Glomerular visceral epithelial cell (primary cell): Measurements from ENCODE around the gene KLHL10.
"Not testable (repeated sequence)": the region's sequence is repeated elsewhere in the genome, so short reads cannot be mapped to it uniquely, and the experiment has no call there.

Experiments used
- DNase-seq: peaks from one replicate; pipeline ENCODE4 v3.0.0-alpha.2; 2016; ENCODE audit errors: extremely low spot score

KLHL10 gene

DNA sequence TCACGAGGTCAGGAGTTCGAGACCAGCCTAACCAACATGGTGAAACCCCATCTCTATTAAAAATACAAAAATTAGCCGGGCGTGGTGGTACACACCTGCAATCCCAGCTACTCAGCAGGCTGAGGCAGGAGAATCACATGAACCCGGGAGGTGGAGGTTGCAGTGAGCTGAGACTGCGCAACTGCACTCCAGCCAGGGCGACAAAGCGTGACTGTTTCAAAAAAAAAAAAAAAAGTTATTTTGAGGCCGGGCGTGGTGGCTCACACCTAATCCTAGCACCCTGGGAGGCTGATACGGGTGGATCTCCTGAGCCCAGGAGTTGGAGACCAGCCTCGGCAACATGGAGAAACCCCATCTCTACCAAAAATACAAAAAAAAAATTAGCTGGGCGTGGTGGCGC is 13.8 kb downstream of the KLHL10 start:
- DNase-seq: not testable (repeated sequence)

DNA sequence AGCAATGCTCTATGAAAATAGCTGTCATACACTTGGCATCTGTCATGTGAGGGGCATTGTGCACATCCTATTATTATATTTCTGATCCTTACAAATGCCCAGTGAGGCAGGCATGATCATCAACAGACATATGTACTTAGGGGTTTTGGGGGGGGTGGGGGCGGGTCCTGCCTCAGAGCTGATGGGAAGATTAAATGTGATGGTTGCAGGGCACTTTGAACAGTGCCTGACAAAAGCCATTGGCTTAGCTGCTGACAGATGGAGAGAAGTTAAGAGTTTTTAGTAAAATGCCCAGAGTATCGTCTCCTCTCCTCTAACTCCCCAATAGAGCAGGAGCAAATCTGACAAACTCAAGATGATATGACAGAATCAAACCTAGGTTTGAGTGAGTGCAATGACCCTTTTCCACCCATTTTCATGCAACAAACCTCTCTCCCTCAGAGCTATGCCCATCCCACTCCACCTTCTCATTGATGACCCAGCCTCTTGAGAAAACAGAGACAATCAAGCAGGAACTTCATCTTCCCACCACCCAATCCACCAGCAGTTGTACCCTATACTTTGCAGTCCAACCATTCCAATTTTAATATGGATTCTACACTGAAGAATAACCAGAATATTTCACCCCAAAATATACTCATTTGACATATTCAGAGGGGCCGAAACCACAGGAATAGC is 22.8 kb downstream of the KLHL10 start:
- DNase-seq: no peak

DNA sequence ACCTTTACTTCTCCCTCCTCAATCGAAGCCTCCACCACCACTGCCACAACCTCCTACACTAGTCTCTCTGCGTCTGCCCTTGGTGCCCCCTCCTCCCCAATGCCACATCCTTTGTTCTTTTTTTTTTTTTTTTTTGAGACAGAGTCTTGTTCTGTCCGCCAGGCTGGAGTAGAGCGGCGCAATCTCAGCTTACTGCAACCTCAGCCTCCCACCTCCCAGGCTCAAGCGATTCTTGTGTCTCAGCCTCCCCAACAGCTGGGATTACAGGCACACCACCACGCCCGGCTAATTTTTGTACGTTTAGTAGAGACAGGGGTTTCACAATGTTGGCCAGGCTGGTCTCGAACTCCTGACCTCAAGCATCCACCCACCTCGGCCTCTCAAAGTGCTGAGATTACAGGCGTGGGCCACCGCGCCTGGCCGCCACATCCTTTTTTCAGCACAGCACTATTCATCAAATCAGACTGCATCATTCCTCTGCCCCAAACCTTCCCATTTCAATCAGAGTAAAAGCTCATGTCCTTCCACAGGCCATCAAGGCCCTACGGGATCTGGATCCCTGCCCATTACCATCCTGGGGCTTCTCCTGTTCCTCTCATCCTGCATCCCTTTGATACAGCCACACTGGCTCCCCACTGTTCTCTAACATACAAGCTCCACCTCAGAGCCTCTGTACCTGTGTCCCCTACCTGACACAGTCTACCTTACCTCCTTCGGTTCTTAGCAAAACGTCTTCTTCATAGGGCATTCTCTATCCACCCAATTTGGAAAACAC is 25.6 kb downstream of the KLHL10 start:
- DNase-seq: no peak

DNA sequence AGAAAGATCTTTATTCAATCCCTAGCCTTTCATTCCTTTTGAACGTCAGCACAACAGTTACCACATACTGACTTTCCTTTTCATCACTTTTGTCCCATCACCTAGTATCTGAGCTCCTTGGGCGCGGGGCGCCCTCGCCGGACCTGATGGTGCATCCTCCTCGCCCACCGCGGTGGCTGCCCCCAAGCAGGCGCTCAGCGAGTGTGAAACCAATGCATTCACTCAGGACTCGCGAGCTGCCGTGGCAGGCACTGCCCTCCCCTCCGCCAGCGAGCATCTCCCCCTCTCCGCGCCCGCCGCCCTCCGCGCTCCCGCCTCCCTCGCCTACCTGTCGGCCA is 26.8 kb downstream of the KLHL10 start:
- DNase-seq: no peak

DNA sequence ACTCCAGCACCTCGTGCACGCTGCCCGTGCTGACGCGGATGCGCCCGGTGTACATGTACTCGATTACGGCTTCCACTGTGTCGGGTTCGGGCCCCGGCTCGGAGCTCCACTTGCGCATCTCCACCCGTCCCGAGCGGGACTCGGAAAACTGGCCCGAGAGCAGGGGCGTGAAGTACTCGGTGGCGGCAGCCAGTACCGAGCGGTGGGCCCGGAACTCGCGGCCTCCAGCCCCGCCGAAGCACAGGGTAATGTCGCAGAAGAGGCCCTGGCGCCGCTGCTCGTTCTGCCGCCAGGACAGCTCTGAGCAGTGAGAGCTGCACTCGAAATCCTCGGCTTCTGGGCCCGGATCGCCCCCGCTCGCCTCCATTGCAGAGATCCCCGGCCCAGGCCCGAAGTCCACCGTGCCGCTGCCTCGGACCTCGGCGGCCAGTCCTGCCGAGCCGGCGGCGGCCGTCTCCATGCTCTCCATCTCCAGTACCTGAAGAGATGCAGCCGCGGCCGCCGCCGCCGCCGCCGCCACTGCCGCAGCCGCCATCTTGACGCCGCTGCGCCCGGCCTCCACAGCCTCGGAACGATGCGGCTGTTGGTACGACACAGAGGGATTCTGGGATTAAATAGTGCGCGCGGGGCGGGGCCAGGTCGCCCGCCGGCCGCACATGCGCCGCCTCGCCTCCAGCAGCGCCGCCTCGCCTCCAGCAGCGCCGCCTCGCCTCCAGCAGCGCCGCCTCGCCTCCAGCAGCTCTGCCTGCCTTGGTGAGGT is 27.4 kb downstream of the KLHL10 start, which contains the start of gene KLHL11:
Gene KLHL11 (minus strand): TSS at position 588 of the 760 bp plus-strand sequence. CDS start 53 bp downstream, at position 535.
- peak; percentile 90 for DNase-seq

DNA sequence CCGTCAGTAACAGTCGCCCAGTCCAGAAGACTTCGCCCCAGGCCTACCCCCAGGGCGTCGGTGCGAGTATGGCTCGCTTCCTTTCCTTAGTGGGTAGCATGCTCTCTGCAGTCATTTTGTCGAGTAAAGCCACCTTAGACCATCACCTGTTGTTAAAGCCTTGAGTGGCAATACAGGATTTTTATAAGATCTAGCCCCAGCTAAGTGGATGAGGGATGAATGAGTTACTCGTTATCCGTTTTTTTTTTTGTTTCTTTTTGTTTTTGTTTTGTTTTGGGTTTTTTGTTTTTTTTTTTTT is 27.9 kb downstream of the KLHL10 start:
- DNase-seq: no peak

DNA sequence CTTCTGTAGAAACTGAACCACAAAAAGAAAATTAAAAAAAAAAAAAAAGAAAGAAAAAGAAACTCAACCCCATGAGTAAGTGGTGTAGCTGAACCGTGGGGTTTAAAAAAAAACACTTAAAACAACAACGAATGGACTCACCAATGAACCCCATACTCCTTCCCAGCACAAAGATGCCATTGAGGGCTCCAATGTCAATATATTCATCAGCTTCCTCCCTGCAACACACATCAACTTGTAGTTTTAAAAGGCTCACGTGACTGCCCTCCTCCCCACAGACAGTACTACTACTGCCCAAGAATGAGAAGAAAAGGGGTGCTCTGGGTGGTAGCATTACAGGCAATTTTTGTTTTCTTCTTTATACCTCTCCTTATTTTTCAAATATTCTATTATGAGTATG is 30.9 kb downstream of the KLHL10 start:
- DNase-seq: no peak

DNA sequence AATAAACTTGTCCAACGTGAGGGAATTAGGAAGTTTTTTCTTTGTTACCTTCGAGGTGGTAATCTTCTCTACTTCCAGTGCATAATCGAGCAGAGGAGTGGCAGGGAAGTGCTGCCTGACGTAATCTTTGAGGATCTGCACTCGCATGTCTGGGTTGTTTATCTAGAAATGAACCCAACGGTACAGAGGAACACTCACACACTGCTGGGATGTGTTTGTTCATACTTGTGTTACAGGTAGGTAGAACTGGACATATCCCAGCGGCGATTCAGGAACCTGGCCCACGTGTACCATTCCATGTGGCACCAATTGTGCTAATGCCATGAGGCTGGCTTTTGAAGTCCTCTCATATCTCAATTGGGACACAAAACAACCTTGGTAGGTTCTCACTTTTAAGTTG is 31.8 kb downstream of the KLHL10 start:
- no peak for DNase-seq

DNA sequence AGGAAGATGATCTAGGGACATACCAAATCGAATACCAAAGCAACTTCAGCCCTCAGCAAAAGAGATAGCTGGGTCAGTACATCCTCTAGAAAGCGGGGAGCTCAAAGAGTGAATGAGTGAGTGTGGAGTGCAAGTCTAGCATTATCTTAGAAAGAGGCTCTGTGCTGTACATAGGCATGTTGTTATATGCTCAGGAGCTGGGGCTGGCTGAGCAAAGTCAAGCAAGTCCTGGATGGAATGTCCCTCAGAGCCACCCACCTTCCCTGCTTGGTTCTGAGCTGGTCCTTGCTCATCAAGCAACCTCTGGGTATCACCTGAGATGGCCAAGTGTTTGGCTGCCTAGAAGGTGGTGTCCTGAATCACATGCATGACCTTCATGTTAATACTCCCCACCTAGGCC is 32.5 kb downstream of the KLHL10 start:
- DNase-seq: no peak

DNA sequence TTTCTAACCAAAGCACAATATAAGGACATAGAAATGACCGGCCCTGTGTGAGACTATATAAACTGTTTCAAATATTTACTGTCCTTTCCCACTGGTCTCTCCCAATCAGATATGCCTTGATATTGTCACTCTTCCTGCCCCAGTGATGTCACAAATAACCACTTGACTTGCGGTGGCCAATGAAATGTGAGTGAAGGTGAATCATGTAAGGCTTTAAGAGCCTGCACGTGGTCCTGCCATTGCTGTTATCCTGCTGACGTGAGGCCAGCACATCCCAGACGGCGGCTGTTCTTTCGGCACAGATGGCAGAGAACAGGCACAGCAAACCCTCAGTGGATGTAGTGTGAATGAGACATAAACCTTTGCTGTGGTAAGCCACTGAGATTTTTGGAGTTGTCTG is 33.0 kb downstream of the KLHL10 start:
- DNase-seq: no peak

DNA sequence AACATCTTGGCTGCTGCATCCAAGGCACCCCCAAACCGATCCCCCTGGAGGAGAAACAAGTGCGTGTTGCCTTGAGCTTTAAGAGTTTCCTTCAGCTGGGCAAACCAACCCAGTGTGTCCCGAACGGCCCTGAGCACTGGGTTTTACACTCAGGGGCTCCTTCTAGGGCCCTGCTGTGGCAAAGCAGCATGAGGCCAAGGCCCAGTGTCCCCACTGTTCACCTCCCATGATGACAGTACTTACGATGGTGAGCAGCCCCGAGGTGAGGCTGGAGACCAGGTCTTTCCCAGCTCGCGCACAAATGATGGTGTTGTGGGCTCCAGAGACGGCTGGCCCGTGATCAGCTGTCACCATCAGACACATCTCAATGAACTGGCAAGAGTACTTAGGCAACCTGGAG is 34.2 kb downstream of the KLHL10 start:
- DNase-seq: no peak

DNA sequence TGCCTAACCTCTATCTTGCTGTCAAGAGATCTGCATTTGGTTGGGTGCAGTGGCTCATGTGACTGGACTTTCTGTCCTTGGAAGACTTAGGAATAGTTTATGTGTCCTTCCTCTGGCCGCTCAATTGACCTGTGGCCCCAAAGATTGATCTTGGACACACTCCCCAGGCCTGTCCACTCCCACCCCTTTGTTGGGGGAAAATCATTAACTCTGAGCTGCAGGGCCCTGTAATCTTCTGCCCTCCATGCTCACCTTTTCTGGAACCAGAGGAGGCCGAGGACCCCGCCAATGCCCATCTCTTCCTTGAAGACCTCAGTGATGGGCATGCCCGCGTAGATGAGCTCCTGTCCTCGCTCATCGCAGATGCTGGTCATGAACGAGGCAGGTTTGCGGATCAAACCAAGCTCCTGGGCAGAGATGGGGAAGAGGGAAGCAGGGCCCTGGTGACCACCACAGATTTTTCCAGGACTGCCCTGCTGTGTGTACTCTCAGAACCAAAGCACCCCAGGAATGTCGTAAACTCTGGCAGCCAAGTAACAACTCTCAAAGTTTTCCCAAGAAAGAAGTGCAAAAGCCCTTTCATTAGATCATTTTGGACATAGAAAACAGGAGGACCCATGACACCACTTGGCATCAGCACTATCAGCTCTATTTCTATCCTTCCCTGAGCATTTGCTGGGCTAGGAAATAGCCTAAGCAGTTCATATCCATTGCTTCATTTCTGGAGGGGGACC is 36.1 kb downstream of the KLHL10 start:
- DNase-seq: no peak

DNA sequence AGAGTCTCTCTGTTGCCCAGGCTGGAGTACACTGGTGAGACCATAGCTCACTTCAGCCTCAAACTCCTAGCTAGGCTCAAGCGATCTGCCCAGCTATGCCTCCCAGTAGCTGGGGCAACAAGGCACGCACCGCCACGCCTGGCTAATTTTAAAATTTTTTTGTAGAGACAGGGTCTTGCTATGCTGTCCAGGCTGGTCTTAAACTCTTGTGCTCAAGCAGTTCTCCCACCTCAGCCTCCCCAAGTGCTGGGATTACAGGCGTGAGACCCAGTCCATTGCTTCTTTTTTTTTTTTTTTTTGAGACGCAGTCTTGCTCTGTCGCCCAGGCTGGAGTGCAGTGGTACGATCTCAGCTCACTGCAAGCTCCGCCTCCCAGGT is 36.7 kb downstream of the KLHL10 start:
- not testable (repeated sequence) for DNase-seq

DNA sequence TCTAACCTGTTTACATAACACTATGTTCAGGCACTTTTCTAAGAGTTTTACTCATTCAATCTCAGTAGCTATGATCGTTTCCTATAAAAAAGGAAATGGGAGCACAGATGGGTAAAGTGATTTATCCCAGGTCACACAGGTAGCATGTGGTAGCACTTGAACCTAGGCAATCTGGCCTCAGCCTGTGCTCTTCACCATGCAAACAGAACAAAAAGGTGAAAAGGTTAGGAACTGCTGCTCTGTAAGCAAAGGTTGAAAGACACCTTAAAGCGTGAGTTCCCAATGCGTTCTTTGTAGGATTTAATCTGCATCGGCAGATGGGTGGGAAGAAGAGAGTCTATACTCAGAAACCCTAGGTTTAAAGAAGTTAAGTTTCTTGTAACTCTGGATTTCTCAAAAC is 42.5 kb downstream of the KLHL10 start:
- DNase-seq: no peak

DNA sequence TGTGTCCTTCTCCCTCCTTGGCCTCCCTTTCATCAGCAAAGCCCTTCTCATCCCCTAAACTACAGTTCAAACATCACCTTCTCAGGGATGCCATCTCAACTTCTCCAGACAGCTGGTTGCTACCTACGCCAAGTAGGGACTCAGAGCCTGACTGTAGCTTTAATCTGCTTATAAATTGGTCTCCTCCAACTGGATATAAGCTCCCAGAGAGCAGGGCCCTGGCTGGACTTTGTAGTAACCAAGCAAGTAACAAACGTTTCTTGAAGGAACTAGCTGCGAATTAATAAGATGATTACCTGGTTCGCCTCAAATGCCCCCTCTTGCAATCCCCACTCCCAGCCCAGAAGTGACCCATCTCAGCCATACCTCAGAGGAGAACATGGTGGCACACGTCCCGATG is 45.1 kb downstream of the KLHL10 start:
- DNase-seq: no peak

DNA sequence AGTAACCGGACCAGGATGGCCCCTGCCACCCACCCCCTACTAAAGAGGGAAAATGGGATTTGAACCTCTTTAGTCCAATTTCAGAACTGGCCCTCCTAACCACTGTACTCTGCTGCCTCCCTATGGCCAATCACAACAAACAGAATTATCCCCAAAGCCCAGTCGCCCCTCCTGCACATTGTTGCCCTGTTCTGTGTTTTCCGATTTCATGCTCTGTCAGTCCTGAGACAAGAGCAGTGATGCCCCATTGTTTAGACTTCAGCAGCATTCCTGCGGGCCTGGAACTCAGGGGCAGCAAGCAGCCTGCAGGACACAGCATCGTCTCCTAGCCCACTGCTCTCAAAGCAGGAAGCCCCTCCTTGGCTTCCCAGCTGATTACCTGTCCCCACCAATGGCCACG is 48.1 kb downstream of the KLHL10 start:
- DNase-seq: no peak

DNA sequence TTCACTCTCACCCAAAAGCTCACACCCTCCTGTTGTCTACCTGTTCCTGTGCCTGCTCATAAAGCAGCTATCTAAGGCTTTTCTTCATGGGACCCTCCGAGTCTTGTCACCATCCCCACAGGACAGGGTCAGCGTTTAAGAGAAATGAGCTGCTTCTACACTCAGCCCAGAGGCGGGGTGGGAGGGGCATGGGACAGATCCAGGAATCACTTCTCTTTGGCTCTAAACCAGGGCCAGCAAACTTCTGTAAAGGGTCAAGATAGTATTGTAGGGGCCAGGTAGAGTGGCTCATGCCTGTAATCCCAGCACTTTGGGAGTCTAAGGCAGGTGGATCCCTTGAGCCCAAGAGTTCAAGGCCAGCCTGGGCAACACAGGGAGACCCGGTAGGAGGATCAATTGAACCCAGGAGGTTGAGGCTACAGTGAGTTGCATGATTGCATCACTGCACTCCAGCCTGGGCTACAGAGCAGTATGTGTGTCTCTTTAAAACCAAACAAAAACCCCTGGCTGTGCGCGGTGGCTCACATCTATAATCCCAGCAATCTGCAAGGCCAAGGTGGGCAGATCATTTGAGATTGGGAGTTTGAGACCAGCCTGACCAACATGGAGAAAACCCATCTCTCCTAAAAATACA is 50.8 kb downstream of the KLHL10 start:
- no peak for DNase-seq

DNA sequence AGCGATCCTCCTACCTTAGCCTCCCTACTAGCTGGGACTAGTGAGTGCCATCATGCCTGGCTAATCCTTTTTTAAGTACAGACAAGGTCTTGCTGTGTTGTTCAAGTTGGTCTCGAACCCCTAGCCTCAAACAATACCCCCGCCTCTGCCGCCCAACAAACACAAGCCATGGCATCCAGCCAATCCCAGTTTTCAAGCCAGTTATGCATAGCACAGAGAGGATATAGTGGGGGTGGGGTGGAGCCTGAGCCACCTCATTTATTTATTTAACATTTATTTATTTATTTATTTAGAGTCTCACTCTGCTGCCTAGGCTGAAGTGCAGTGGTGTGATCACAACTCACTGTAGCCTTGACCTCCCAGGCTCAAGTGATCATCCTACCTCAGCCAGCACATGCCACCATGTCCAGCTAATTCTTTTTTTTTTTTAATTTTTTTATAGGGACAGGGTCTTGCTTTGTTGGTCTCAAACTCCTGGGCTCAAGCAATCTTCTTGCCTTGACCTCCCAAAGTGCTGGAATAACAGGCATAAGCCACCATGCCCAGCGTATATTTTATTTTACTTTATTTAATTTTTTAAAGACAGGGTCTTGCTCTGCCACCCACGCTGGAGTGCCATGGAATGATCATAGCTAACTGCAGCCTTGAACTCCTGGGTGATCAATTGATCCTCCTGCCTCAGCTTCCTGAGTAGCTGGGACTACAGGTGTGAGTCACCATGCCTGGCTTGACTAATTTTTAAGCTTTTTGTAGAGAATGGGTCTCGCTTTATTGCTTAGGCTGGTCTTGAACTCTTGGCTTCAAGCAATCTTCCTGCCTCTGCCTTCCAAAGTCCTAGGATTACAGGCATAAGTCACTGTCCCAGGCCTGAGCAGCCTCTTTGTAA is 53.8 kb downstream of the KLHL10 start:
- DNase-seq: no peak

DNA sequence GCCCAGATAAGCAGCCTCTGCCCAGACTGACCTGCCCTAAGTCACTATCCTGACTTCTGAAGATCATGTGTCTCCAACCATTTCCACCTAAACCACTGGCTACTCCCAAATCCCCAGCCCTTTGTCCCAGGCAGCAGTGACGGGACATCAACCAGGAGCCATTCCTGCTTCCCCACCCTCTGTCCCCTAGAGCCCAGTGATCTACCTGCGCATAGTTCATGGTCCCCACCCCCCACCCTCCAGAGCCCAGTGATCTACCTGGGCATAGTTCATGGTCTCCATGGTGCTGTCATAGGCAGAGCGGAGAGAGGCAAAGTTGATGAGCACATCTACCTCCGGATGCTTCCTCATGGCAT is 54.4 kb downstream of the KLHL10 start:
- DNase-seq: no peak

DNA sequence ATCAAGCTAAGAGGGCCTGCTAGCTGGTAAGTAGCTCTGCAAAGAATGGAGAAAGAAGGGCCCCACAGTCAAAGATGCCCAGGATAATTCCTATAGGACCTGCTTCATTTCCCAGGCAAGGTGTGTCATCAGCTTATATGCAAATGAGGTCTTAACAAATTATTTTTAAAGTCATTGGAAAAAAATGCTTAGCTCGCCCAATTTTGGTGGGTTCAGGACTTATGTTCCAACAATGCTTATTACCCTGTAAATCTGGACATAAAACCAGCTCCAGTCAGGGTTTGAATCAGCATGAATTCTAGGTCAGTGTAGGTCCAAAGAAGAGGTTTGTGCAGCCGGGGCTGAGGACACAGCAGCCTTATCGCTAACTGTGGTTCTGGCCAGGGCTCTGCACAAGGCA is 55.8 kb downstream of the KLHL10 start:
- no peak for DNase-seq

DNA sequence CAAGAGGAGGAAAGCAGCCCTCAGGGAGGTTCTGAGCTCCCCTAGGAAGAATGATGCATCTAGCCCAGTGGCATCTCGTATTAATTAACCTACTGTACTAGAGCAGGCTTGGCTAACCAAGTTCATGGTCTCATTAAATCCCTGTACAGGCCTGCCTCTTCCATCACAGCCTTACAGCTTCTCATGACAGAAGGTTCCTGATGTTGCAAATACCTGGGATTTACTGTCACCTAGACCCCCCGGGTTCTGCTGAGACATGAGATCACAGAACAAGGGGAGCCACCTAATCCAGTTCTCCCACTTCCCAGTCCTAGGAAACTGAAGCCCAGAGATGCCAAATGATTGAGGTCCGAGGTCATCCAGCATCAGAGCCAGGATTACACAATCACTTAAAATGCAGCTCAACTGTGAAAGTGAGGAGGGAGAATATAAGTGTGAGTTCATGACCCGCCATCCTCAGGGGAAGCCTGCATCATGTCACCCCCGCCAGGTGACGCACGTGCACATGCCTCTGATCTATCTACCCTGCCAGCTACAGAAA is 57.2 kb downstream of the KLHL10 start:
- peak; percentile 80 for DNase-seq
